Hematopoietic multipotent progenitor cell (in vitro differentiated cells): ENCODE measurements around the gene WIPI1. TPM values are rescaled to one million over a fixed set of nuclear protein-coding genes. Genes with fewer than 3 reads are reported as not detected.

Source experiments
- small RNA-seq: library from RNA; depleted of rRNA; stranded (forward); fragments of <200 nt; gene quantifications from one replicate; pipeline ENCODE3, GENCODE V24; 2012
- total RNA-seq: library from RNA; depleted of rRNA; stranded (reverse); fragments of >200 nt; gene quantifications from one replicate; pipeline ENCODE4 v1.2.3, GENCODE V29; 2012

Gene WIPI1
- total RNA-seq, 1 donor: 4.6 TPM

Small RNA genes lying within 50 kb of the gene (small RNA-seq; reads per million reads assigned to genes)
- gene MIR635: not detected

Other genes with a start within 250 kb of the WIPI1 start
- gene AMZ2, start 209.5 kb downstream of the WIPI1 start, total RNA-seq: 20.2 TPM
- 0.27 TPM for gene SLC16A6, start 166.4 kb downstream of the WIPI1 start, total RNA-seq
- gene ARSG, start 166.0 kb downstream of the WIPI1 start, total RNA-seq: 1.1 TPM
- gene PRKAR1A, start 54.9 kb upstream of the WIPI1 start, total RNA-seq: 97.2 TPM
- gene FAM20A, start 143.9 kb upstream of the WIPI1 start, total RNA-seq: 0.27 TPM